ENCODE measurements around the gene KPNA5.

DNA sequence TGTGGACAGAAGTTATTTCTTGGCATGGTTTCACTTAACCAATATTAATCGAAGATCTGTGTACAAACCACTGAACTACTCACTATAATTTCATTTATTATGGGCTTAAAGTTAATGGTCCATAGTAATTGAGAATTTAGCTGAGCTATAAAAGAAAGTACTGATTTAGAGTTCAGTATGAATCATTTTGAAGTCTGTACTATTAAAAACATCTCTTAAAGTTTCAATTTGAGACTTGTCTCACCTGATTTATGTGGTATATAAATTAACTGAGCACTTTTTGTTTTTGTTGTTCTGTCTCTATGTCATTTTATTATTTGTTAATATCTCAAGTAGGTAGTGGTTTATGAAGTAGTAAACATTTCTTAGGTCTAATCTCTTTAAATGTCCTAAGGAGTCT lies 24.9 kb downstream of the KPNA5 start:
- TF ChIP-seq, protein P1, sequence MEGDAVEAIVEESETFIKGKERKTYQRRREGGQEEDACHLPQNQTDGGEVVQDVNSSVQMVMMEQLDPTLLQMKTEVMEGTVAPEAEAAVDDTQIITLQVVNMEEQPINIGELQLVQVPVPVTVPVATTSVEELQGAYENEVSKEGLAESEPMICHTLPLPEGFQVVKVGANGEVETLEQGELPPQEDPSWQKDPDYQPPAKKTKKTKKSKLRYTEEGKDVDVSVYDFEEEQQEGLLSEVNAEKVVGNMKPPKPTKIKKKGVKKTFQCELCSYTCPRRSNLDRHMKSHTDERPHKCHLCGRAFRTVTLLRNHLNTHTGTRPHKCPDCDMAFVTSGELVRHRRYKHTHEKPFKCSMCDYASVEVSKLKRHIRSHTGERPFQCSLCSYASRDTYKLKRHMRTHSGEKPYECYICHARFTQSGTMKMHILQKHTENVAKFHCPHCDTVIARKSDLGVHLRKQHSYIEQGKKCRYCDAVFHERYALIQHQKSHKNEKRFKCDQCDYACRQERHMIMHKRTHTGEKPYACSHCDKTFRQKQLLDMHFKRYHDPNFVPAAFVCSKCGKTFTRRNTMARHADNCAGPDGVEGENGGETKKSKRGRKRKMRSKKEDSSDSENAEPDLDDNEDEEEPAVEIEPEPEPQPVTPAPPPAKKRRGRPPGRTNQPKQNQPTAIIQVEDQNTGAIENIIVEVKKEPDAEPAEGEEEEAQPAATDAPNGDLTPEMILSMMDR (IDR thresholded peaks at IDR 0.05; ENCODE audit: low read depth, low read length) = no peak
- no peak for TF ChIP-seq EZH2phosphoT487 (IDR thresholded peaks at IDR 0.05; ENCODE audit: low read depth)

Data from OCI-LY3 (cell line).